BLaER1 treated with 17β-estradiol and CSF1 and Interleukin-3, amounts not matched to agents 10 nM and 100 nM (cell line): ENCODE data around the gene NRCAM.

Experiments used
- H3K27ac ChIP-seq, 11 experiments: shearing (Covaris generic); formaldehyde crosslinking; 2 replicates each; pipeline ENCODE4 v1.8.1; 2022
- H3K27me3 ChIP-seq, 11 experiments: shearing (Covaris generic); formaldehyde crosslinking; 2 replicates each; pipeline ENCODE4 v1.8.1; 2022
- H3K36me3 ChIP-seq, 11 experiments: shearing (Covaris generic); formaldehyde crosslinking; 2 replicates each; pipeline ENCODE4 v1.8.1; 2022
- H3K4me1 ChIP-seq, 10 experiments: shearing (Covaris generic); formaldehyde crosslinking; 2 replicates each; pipeline ENCODE4 v1.8.1; 2022
- H3K4me2 ChIP-seq, 11 experiments: shearing (Covaris generic); formaldehyde crosslinking; 2 replicates each; pipeline ENCODE4 v1.8.1; 2022
- H3K4me3 ChIP-seq, 10 experiments: shearing (Covaris generic); formaldehyde crosslinking; 2 replicates each; pipeline ENCODE4 v1.8.1; 2022
- H3K9ac ChIP-seq, 11 experiments: shearing (Covaris generic); formaldehyde crosslinking; 2 replicates each; pipeline ENCODE4 v1.8.1; 2022
- H3K9me3 ChIP-seq, 11 experiments: shearing (Covaris generic); formaldehyde crosslinking; replicated peaks in 1 of 11; 2 replicates each; pipeline ENCODE4 v1.8.1; 2022
- H4K20me1 ChIP-seq, 11 experiments: shearing (Covaris generic); formaldehyde crosslinking; 2 replicates each; pipeline ENCODE4 v1.8.1; 2022
- Cebpa-rat ChIP-seq, 11 experiments: shearing (Covaris generic); IDR thresholded peaks; 2 replicates each; pipeline ENCODE4 v1.8.1; 2022

NRCAM gene

GRCh38 chr7:108415821-108416536 is 40.3 kb downstream of the NRCAM start:
- TF ChIP-seq Cebpa-rat (IDR thresholded peaks at IDR 0.05): peak in 9 of 11 experiments; percentile 47 to 95 (median 82); a peak in 16 of 22 replicates
- Histone ChIP-seq H3K9ac (peak overlapping the region; percentile 52 to 79 (median 71)), H3K4me2 (peak overlapping the region; percentile 79 to 96 (median 88)), H3K36me3 (no peaks in the 10 kb centered on the region), H3K27ac (peak overlapping the region; percentile 66 to 93 (median 84)), H3K4me3 (peak overlapping the region in 4 of 10 experiments; percentile 23 to 35 (median 29); a peak in 10 of 20 replicates), H3K9me3 (peaks cover 0 to 8% (median 0%) of the 10 kb centered on the region in 11 experiments; a peak in 3 of 22 replicates), H3K27me3 (peaks cover 0 to 5% (median 0%) of the 10 kb centered on the region in 11 experiments; a peak in 1 of 22 replicates), H4K20me1 (no peaks in the 10 kb centered on the region), H3K4me1 (peaks cover 75 to 78% (median 76%) of the 10 kb centered on the region in 10 experiments)

- TF ChIP-seq Cebpa-rat (IDR thresholded peaks at IDR 0.05): no peak
- Histone ChIP-seq H3K4me2 (peak overlapping the region; percentile 79 to 96 (median 88)), H3K36me3 (no peaks in the 10 kb centered on the region), H3K4me3 (peak overlapping the region in 2 of 10 experiments; percentile 23 to 35; a peak in 5 of 20 replicates), H3K27me3 (peaks cover 0 to 5% (median 0%) of the 10 kb centered on the region in 11 experiments; a peak in 1 of 22 replicates), H3K4me1 (peaks cover 66 to 69% (median 67%) of the 10 kb centered on the region in 10 experiments), H3K9me3 (peaks cover 0 to 8% (median 0%) of the 10 kb centered on the region in 11 experiments; a peak in 3 of 22 replicates), H3K27ac (peak overlapping the region; percentile 66 to 93 (median 84); a peak in 21 of 22 replicates), H4K20me1 (no peaks in the 10 kb centered on the region), H3K9ac (peak overlapping the region; percentile 52 to 79 (median 71); a peak in 21 of 22 replicates)
Measured at GRCh38 chr7:108415084-108415483, 41.2 kb downstream of the NRCAM start.

- no peak for TF ChIP-seq Cebpa-rat (IDR thresholded peaks at IDR 0.05)
- Histone ChIP-seq H4K20me1 (no peaks in the 10 kb centered on the region), H3K36me3 (no peaks in the 10 kb centered on the region), H3K9ac (peak overlapping the region in 4 of 11 experiments; percentile 71 to 79 (median 74); a peak in 4 of 22 replicates), H3K4me1 (peaks cover 54 to 64% (median 56%) of the 10 kb centered on the region in 10 experiments), H3K4me3 (no peak overlapping the region), H3K27me3 (peaks cover 0 to 5% (median 0%) of the 10 kb centered on the region in 11 experiments; a peak in 1 of 22 replicates), H3K9me3 (peaks cover 0 to 8% (median 0%) of the 10 kb centered on the region in 11 experiments; a peak in 3 of 22 replicates), H3K4me2 (peak overlapping the region; percentile 79 to 96 (median 88)), H3K27ac (peak overlapping the region; percentile 66 to 93 (median 84); a peak in 19 of 22 replicates)
Measured at GRCh38 chr7:108413782-108414492, 42.3 kb downstream of the NRCAM start.

GRCh38 chr7:108413337-108413736 is 42.9 kb downstream of the NRCAM start:
- no peak for TF ChIP-seq Cebpa-rat (IDR thresholded peaks at IDR 0.05)
- peaks cover 48 to 60% (median 50%) of the 10 kb centered on the region in 10 experiments for H3K4me1 ChIP-seq
- no peak overlapping the region for H3K9ac ChIP-seq
- H3K4me3 ChIP-seq: no peak overlapping the region
- peak overlapping the region in 10 of 11 experiments; percentile 79 to 96 (median 88); a peak in 19 of 22 replicates for H3K4me2 ChIP-seq
- H3K27ac ChIP-seq: peak overlapping the region in 1 of 11 experiments; percentile 89; a peak in 2 of 22 replicates
- no peaks in the 10 kb centered on the region for H4K20me1 ChIP-seq
- H3K36me3 ChIP-seq: no peaks in the 10 kb centered on the region
- peaks cover 0 to 5% (median 0%) of the 10 kb centered on the region in 11 experiments; a peak in 1 of 22 replicates for H3K27me3 ChIP-seq
- H3K9me3 ChIP-seq: peaks cover 0 to 8% (median 0%) of the 10 kb centered on the region in 11 experiments; a peak in 3 of 22 replicates

- Histone ChIP-seq H3K4me3 (no peak overlapping the region), H3K9ac (no peak overlapping the region), H4K20me1 (no peaks in the 10 kb centered on the region), H3K4me1 (peaks cover 7 to 41% (median 8%) of the 10 kb centered on the region in 10 experiments), H3K27ac (no peak overlapping the region), H3K9me3 (peaks cover 0 to 8% (median 0%) of the 10 kb centered on the region in 11 experiments; a peak in 3 of 22 replicates), H3K36me3 (no peaks in the 10 kb centered on the region), H3K27me3 (no peaks in the 10 kb centered on the region), H3K4me2 (peak overlapping the region in 3 of 11 experiments; percentile 6 to 30 (median 12); a peak in 3 of 22 replicates)
- TF ChIP-seq Cebpa-rat (IDR thresholded peaks at IDR 0.05): no peak
Measured at GRCh38 chr7:108409146-108409545, 47.1 kb downstream of the NRCAM start.

- Histone ChIP-seq H3K4me3 (no peak overlapping the region), H4K20me1 (no peaks in the 10 kb centered on the region), H3K36me3 (no peaks in the 10 kb centered on the region), H3K4me1 (peaks cover 0 to 34% (median under 1%) of the 10 kb centered on the region in 10 experiments; a peak in 13 of 20 replicates), H3K9me3 (peaks cover 0 to 8% (median 0%) of the 10 kb centered on the region in 11 experiments; a peak in 3 of 22 replicates), H3K27ac (no peak overlapping the region), H3K9ac (no peak overlapping the region), H3K27me3 (no peaks in the 10 kb centered on the region), H3K4me2 (peak overlapping the region in 3 of 11 experiments; percentile 6 to 30 (median 12); a peak in 3 of 22 replicates)
- no peak for TF ChIP-seq Cebpa-rat (IDR thresholded peaks at IDR 0.05)
Measured at GRCh38 chr7:108408296-108408991, 47.8 kb downstream of the NRCAM start.

- H3K27ac ChIP-seq: no peak overlapping the region
- H3K4me3 ChIP-seq: no peak overlapping the region
- no peak overlapping the region for H3K9ac ChIP-seq
- no peak overlapping the region for H3K4me2 ChIP-seq
- no peaks in the 10 kb centered on the region for H4K20me1 ChIP-seq
- no peaks in the 10 kb centered on the region for H3K27me3 ChIP-seq
- TF ChIP-seq Cebpa-rat (IDR thresholded peaks at IDR 0.05): no peak
- H3K9me3 ChIP-seq: peaks cover 0 to 3% (median 0%) of the 10 kb centered on the region in 11 experiments; a peak in 2 of 22 replicates
- H3K4me1 ChIP-seq: peaks cover 0 to 35% (median 2%) of the 10 kb centered on the region in 10 experiments; a peak in 9 of 20 replicates
- no peaks in the 10 kb centered on the region for H3K36me3 ChIP-seq
Measured at GRCh38 chr7:108407676-108408075, 48.6 kb downstream of the NRCAM start.

GRCh38 chr7:108406222-108406890 is 49.9 kb downstream of the NRCAM start:
- Histone ChIP-seq H3K4me2 (peak overlapping the region in 2 of 11 experiments; percentile 7 to 34; a peak in 3 of 22 replicates), H3K4me3 (no peak overlapping the region), H3K4me1 (peaks cover 0 to 47% (median 3%) of the 10 kb centered on the region in 10 experiments; a peak in 9 of 20 replicates), H3K27ac (peak overlapping the region in 2 of 11 experiments; percentile 22 to 62; a peak in 3 of 22 replicates), H3K9me3 (no peaks in the 10 kb centered on the region), H3K27me3 (no peaks in the 10 kb centered on the region), H3K36me3 (no peaks in the 10 kb centered on the region), H4K20me1 (no peaks in the 10 kb centered on the region), H3K9ac (no peak overlapping the region)
- no peak for TF ChIP-seq Cebpa-rat (IDR thresholded peaks at IDR 0.05)
